ENCODE measurements around the gene HHAT.

HHAT gene

DNA sequence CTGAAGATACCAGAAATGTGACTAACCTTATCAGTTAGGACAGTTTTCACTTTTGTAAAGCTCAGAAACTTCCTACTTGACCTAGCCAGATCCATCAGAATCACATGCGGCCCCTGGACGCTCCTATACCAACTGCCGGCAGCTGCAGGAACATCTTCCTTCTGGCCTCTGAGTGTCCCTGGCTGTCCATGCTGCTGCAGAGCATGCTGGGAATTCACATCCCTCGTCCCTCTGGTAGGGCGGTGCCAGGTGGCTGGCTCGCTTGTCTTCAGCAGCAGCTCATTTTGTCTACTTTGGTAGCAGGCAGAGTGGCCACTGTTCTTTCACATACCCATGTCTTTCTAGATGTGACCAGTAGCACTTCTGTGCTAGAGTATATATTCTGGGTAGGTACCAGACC lies 34.4 kb downstream of the HHAT start:
- no peak for DNase-seq (ENCODE audit: low read depth)
- TF ChIP-seq, protein P1, sequence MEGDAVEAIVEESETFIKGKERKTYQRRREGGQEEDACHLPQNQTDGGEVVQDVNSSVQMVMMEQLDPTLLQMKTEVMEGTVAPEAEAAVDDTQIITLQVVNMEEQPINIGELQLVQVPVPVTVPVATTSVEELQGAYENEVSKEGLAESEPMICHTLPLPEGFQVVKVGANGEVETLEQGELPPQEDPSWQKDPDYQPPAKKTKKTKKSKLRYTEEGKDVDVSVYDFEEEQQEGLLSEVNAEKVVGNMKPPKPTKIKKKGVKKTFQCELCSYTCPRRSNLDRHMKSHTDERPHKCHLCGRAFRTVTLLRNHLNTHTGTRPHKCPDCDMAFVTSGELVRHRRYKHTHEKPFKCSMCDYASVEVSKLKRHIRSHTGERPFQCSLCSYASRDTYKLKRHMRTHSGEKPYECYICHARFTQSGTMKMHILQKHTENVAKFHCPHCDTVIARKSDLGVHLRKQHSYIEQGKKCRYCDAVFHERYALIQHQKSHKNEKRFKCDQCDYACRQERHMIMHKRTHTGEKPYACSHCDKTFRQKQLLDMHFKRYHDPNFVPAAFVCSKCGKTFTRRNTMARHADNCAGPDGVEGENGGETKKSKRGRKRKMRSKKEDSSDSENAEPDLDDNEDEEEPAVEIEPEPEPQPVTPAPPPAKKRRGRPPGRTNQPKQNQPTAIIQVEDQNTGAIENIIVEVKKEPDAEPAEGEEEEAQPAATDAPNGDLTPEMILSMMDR (conservative IDR thresholded peaks at IDR 0.05; ENCODE audit: low read depth, low read length) = no peak

DNA sequence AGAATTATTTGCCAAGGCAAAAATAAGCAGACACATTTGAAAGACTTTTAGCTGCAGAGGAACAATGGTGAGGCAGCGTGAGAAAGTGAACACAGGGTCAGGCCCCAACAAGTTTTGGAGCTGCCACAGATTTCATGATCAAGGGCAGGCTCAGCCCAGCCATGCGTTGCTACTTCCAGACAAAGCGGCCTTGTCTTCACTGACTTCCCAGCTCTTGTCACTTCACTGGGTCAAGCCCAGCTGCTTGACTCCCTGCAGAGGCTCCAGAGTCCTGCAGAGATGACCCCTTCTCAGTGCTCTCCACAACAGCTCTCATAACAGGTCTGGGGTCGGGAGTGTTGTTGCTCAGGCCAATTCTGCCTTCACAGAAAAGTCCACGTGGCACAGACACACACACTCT lies 35.8 kb downstream of the HHAT start:
- TF ChIP-seq, protein P1 (conservative IDR thresholded peaks at IDR 0.05; ENCODE audit: low read depth, low read length) = no peak
- no peak for DNase-seq (ENCODE audit: low read depth)
- H3K4me3 ChIP-seq (ENCODE audit: low read length) = no peak overlapping the region

More for the DNA sequence above, 34.4 kb downstream of the HHAT start:
- no peak overlapping the region for H3K4me3 ChIP-seq (ENCODE audit: low read length)

DNA sequence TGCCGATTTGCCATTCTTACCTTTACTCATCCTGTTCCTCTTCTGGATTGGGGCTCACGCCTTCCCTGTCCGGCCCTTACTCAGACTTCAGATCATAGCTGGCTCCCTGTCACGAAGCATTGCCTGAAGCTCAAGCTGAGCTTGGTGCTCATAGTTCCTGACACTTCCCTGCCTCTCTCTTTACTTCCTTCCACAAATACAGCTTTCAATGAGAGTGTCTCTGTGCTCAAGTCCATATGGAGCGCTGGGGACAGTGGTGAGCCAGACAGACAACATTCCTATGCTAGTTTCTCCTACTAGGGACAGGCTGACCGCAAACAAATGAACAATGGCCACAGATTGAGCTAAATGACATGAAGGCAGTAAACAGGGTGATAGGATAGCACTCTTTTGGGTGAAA lies 38.1 kb downstream of the HHAT start:
- H3K4me3 ChIP-seq (ENCODE audit: low read length) = no peak overlapping the region
- no peak for DNase-seq (ENCODE audit: low read depth)
- TF ChIP-seq, protein P1 (conservative IDR thresholded peaks at IDR 0.05; ENCODE audit: low read depth, low read length) = no peak

DNA sequence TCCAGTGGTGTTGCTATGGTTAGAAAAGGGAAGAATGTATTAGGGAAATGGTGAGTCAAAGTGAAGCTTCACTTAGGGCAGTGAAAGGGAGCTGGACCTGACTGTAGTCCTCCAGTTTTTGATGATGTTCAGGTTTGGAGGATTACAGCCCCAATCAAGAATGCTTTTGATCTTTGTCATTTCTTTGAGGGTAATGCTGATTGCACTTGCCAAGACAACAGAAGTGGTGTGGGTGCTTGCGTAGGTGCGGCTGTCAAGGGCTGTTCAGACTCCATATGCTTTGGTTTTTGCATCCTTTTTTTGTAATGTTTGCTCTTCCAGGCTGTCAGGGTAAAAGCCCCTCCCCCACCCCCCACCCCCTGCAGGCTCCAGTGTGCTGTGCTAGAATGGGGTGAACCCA lies 38.9 kb downstream of the HHAT start:
- no peak overlapping the region for H3K4me3 ChIP-seq (ENCODE audit: low read length)
- DNase-seq (ENCODE audit: low read depth) = no peak
- TF ChIP-seq, protein P1 (conservative IDR thresholded peaks at IDR 0.05; ENCODE audit: low read depth, low read length) = no peak

DNA sequence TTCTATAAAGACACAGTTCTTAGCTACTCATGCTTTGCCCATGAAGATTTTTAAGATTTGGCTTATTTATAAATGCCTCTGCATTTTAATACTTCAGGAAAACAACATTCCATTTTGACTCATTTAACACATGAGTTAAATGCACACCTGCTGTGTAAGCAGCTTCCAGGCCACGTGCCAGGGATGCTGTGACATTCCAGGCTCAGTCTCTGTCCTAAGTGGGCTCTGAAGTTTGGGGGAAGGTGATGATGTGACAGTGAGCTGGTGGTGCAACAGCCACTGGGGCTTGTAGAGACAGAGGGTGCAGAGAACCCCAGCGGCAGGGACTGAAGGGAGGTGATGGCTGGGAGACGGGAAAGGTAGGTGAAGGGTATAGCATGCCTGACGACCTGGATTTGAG lies 40.7 kb downstream of the HHAT start:
- DNase-seq (ENCODE audit: low read depth) = no peak
- TF ChIP-seq, protein P1 (conservative IDR thresholded peaks at IDR 0.05; ENCODE audit: low read depth, low read length) = no peak
- H3K4me3 ChIP-seq (ENCODE audit: low read length) = no peak overlapping the region

DNA sequence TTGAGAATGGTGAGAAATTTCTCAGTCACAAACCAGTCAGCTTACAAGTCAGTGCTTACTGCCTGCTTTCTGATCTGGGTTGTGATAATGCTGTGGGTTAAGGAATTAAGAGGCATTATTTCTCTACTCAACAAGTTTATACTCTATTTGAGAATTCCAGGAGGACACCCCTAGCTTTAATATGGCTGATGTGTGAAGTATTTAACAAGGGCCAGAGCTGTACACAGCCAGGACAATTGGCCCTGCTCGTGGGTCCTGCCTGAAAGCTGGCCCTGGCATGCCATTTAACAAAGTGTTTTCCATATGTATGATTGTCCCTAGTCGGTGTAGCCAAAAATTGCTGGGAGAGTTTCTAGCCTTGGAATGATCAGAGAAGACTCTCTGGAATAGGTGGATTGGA lies 43.2 kb downstream of the HHAT start:
- H3K4me3 ChIP-seq (ENCODE audit: low read length) = no peak overlapping the region
- TF ChIP-seq, protein P1 (conservative IDR thresholded peaks at IDR 0.05; ENCODE audit: low read depth, low read length) = no peak
- DNase-seq (ENCODE audit: low read depth) = no peak

DNA sequence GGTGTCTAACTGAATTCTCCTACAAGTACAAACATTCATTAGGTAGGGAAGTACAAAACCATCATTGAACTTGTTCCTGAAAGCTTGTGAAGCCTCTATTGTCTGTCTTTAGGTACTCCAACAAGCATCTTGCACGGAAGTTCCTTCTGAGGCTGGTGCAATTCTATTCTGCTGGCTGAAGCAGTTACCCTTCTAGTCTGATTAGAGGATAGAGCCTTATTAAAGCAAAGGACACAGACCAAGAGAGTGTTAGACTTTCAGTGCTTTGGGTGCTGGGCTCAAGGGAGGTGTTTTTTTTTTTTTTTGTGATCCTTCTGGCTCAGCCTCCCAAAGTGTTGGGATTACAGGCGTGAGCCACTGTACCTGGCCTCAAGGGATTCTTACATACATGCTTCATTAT lies 43.8 kb downstream of the HHAT start:
- DNase-seq (ENCODE audit: low read depth) = no peak
- TF ChIP-seq, protein P1 (conservative IDR thresholded peaks at IDR 0.05; ENCODE audit: low read depth, low read length) = no peak
- H3K4me3 ChIP-seq (ENCODE audit: low read length) = no peak overlapping the region

Measured in retinal pigment epithelial cell (primary cell).